ENCODE results near the gene ARSJ.

Gene ARSJ

DNA sequence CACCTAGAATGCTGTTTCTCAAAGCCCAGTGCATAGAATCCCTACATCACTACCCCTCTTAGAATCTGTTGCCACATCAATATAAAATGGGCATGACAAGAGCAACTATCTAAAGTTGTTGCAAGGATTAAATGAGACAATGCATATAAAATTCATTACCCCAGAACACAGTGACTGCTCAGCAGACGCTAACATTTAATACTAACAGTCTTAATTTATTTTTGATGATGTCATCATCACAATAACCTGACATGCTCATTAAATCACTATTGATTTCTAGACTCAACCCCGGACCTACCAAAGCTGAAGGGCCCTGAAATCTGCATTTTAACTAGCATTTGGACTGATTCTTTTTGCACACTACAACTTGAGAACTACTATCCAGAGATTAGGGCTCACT is 3.9 kb downstream of the ARSJ start:
- TF ChIP-seq GATA1 (IDR thresholded peaks at IDR 0.05; ENCODE audit: low read depth, low read length) (no peak), POLR2A (IDR thresholded peaks at IDR 0.05; ENCODE audit: low read length) (no peak)
- DNase-seq, result no peak

DNA sequence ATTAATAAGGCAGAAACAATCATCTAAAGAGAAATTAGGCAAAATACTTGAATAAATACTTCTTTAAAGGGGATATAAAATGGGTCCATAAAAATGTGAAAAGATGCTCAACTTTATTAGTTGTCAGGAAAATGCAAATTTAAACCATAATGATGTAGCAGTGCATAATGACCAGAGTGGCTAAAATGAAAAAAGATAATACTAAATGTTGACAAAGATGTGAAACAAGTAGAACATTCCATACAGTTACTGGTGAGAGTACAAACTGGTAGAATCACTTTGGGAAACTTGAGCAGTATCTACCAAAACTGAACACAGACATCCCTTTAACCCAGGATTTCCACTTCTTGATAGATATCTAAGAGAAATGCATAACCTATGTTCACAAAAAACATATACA is 5.0 kb downstream of the ARSJ start:
- TF ChIP-seq GATA1 (IDR thresholded peaks at IDR 0.05; ENCODE audit: low read depth, low read length), result no peak
- TF ChIP-seq POLR2A (IDR thresholded peaks at IDR 0.05; ENCODE audit: low read length), result no peak
- no peak for DNase-seq

- TF ChIP-seq GATA1 (IDR thresholded peaks at IDR 0.05; ENCODE audit: low read depth, low read length) (no peak), POLR2A (IDR thresholded peaks at IDR 0.05; ENCODE audit: low read length) (no peak)
- DNase-seq, result no peak
Measured at GRCh38 chr4:113973345-113973744, 6.1 kb downstream of the ARSJ start.

DNA sequence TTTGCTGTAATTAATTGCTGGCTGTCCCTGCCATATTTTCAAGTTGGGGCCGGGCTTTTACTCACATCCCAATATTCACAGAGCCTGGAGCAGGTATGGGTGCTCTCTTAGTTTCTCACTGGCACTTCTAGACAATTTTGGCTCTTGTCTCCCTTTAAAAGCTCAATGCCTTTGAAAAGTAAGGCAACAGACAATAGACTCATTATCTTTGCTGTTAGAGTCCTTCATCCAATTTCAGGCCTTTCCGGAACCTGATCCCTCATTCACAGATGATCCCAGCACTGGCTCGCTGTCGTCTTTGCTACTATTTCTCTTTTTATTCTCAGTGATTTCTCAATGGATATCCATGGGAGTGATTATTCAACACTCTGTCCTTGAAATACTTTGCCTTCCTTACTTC is 6.7 kb downstream of the ARSJ start:
- no peak for DNase-seq
- TF ChIP-seq POLR2A (IDR thresholded peaks at IDR 0.05; ENCODE audit: low read length) (no peak), GATA1 (IDR thresholded peaks at IDR 0.05; ENCODE audit: low read depth, low read length) (no peak)

- no peak for DNase-seq
- TF ChIP-seq GATA1 (IDR thresholded peaks at IDR 0.05; ENCODE audit: low read depth, low read length), result no peak
- no peak for TF ChIP-seq POLR2A (IDR thresholded peaks at IDR 0.05; ENCODE audit: low read length)
Measured at GRCh38 chr4:113971706-113972360, 7.6 kb downstream of the ARSJ start.

DNA sequence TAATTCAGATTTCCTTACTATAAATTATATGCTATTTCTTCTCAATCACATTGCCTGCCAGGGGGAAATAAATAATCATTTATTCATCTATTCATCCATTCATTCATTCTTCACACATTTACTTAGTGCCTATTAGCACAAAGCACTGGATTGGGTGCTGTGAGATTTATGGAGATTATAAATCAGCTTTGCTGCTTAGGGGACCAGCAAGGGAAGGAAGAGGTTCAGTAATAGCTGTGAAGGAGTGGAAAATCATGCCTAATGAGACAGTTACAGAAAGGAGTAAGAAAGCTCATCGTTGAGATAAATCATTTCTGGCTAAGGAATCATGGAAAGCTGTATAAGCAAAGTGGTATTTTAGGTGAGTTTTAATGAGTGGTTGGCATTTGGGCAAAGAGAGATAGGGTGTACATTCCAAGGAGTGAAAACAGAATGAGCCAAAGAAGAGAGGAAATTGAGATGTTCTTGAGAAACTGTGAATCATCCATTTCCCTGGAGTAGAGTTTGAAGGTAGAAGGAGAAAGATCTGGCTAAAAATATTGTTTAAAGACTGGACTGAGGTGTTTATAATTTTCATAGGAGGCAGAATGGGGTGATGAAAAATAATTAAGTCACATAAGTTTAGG is 9.6 kb downstream of the ARSJ start:
- TF ChIP-seq POLR2A (IDR thresholded peaks at IDR 0.05; ENCODE audit: low read length), result no peak
- no peak for TF ChIP-seq GATA1 (IDR thresholded peaks at IDR 0.05; ENCODE audit: low read depth, low read length)
- no peak for DNase-seq

DNA sequence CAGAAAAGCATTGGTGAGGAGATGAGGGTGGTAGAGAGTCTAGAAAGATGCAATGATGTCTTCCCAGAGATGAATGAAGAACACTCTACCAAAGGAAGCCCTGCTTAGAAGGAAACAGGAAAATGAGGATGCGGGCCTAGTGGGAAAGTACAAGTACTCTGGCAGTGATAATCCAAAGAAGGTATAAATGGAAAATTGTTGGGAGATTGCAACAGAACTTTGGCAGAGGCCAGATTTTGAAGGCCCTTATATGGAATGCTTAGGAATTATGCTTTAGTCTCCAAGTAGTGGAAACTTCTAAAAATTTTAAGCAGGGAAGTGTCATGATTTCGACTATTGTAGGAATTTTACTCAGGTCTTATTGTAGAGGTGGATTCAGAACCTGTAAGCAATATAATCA is 11.0 kb downstream of the ARSJ start:
- DNase-seq, result no peak
- TF ChIP-seq POLR2A (IDR thresholded peaks at IDR 0.05; ENCODE audit: low read length) (no peak), GATA1 (IDR thresholded peaks at IDR 0.05; ENCODE audit: low read depth, low read length) (no peak)

- TF ChIP-seq POLR2A (IDR thresholded peaks at IDR 0.05; ENCODE audit: low read length), result no peak
- no peak for TF ChIP-seq GATA1 (IDR thresholded peaks at IDR 0.05; ENCODE audit: low read depth, low read length)
Measured at GRCh38 chr4:113967687-113968086, 11.8 kb downstream of the ARSJ start.

DNA sequence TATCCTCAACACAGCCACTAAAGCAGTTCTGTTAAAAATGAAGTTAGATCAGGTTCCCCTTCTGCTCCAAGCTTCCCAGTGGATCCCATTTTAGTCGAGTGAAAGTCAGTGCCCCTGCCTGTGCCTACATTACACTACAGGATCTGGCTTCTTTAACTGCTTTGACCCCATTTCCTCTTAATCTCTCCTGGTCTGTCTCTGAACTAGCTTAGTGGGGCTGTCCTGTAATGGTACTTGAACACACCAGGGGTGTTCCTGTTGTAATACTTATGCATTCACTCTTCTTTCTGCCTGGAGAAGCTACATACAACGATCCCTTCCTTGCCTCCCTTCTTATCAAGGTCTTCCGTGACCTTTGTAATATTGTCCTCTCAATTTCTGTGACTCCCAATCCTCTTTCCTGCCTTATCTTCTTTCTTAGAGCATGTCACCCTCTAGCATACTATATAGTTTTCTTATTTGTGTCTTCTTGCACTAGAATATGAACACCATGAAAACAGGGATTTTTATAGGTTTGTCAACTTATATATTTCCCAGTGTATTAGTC is 16.7 kb downstream of the ARSJ start:
- TF ChIP-seq POLR2A (IDR thresholded peaks at IDR 0.05; ENCODE audit: low read length), result no peak
- TF ChIP-seq GATA1 (IDR thresholded peaks at IDR 0.05; ENCODE audit: low read depth, low read length), result no peak
- DNase-seq, result no peak

More at GRCh38 chr4:113967687-113968086, 11.8 kb downstream of the ARSJ start:
- no peak for DNase-seq

- TF ChIP-seq GATA1 (IDR thresholded peaks at IDR 0.05; ENCODE audit: low read depth, low read length) (no peak), POLR2A (IDR thresholded peaks at IDR 0.05; ENCODE audit: low read length) (no peak)
- DNase-seq, result no peak
Measured at GRCh38 chr4:113962016-113962347, 17.5 kb downstream of the ARSJ start.

GRCh38 chr4:113960684-113961321 is 18.6 kb downstream of the ARSJ start:
- DNase-seq, result no peak
- TF ChIP-seq POLR2A (IDR thresholded peaks at IDR 0.05; ENCODE audit: low read length), result no peak
- no peak for TF ChIP-seq GATA1 (IDR thresholded peaks at IDR 0.05; ENCODE audit: low read depth, low read length)

GRCh38 chr4:113959539-113959937 is 19.9 kb downstream of the ARSJ start:
- no peak for TF ChIP-seq POLR2A (IDR thresholded peaks at IDR 0.05; ENCODE audit: low read length)
- DNase-seq, result no peak

- DNase-seq, result no peak
- TF ChIP-seq POLR2A (IDR thresholded peaks at IDR 0.05; ENCODE audit: low read length), result no peak
- no peak for TF ChIP-seq GATA1 (IDR thresholded peaks at IDR 0.05; ENCODE audit: low read depth, low read length)
Measured at GRCh38 chr4:113958766-113959538, 20.5 kb downstream of the ARSJ start.

- TF ChIP-seq POLR2A (IDR thresholded peaks at IDR 0.05; ENCODE audit: low read length) (no peak), GATA1 (IDR thresholded peaks at IDR 0.05; ENCODE audit: low read depth, low read length) (no peak)
- DNase-seq, result no peak
Measured at GRCh38 chr4:113957956-113958355, 21.5 kb downstream of the ARSJ start.
